GM12891 (cell line): ENCODE measurements around the gene RAD18.

ENCODE experiments used
- PAX5 ChIP-seq: IDR thresholded peaks from 2 replicates; pipeline ENCODE4 v1.6.1; 2011; ENCODE audit warnings: low read length, moderate library complexity, mild to moderate bottlenecking; ENCODE audit not compliant: insufficient read depth, severe bottlenecking
- POLR2A ChIP-seq: IDR thresholded peaks from 2 replicates; pipeline ENCODE4 v1.6.1; 2011; ENCODE audit warnings: low read depth, low read length, control low read depth
- POLR2AphosphoS5 ChIP-seq: IDR thresholded peaks from 2 replicates; pipeline ENCODE4 v1.6.1; 2011; ENCODE audit warnings: low read depth, low read length, control low read depth
- POU2F2 ChIP-seq: IDR thresholded peaks from 2 replicates; pipeline ENCODE4 v1.6.1; 2011; ENCODE audit warnings: low read depth, mild to moderate bottlenecking, control low read depth, low read length, moderate library complexity
- SPI1 ChIP-seq: IDR thresholded peaks from 2 replicates; pipeline ENCODE4 v1.6.1; 2011; ENCODE audit warnings: low read depth, low read length, control low read depth
- TAF1 ChIP-seq: IDR thresholded peaks from 2 replicates; pipeline ENCODE4 v1.6.1; 2011; ENCODE audit warnings: low read depth, low read length, control low read depth

GRCh38 chr3:8852511-8852910, 110.8 kb downstream of the RAD18 start:
- no peak for TF ChIP-seq POLR2AphosphoS5
- no peak for TF ChIP-seq TAF1
- TF ChIP-seq POLR2A = no peak
- no peak for TF ChIP-seq SPI1
- no peak for TF ChIP-seq POU2F2
- no peak for TF ChIP-seq PAX5
